CD14-positive monocyte (primary cell): ENCODE results near the gene MRPL24. TPM values are rescaled to one million over a fixed set of nuclear protein-coding genes. Genes with fewer than 3 reads are reported as not detected.

Source experiments
- DNase-seq, 3 donors: peaks; one replicate each; pipeline ENCODE4 v3.0.0-alpha.2; 2011 to 2022
- H2AFZ ChIP-seq: 2 replicates; pipeline ENCODE4 v1.6.0; 2012; ENCODE audit warnings: mild to moderate bottlenecking, low read depth, low read length, inconsistent platforms; ENCODE audit not compliant: insufficient read depth, poor library complexity, severe bottlenecking
- H3K27ac ChIP-seq, 2 donors: 1 replicate in 1 of 2; 2 replicates in 1 of 2; pipeline ENCODE4 v1.5.1; 2012 to 2013; ENCODE audit warnings: low read length in 2 of 2, control low read depth in 1 of 2, inconsistent platforms in 1 of 2, low read depth in 1 of 2, mild to moderate bottlenecking in 1 of 2
- H3K27me3 ChIP-seq, 2 donors: one replicate each; pipeline versions ENCODE4 v1.6.0 to v1.6.1; 2011 to 2013; ENCODE audit warnings: low read length in 2 of 2; ENCODE audit not compliant: control insufficient read depth in 2 of 2, insufficient read depth in 2 of 2
- H3K36me3 ChIP-seq, 2 donors: replicated peaks in 1 of 2; 1 replicate in 1 of 2; 2 replicates in 1 of 2; pipeline versions ENCODE4 v1.5.1 to v1.6.1; 2012 to 2013; ENCODE audit warnings: low read length in 2 of 2, control low read depth in 1 of 2, inconsistent platforms in 1 of 2, mild to moderate bottlenecking in 1 of 2; ENCODE audit not compliant: insufficient read depth in 2 of 2, control insufficient read depth in 1 of 2
- H3K4me1 ChIP-seq, 2 donors: 1 replicate in 1 of 2; 2 replicates in 1 of 2; pipeline versions ENCODE4 v1.5.1 to v1.6.1; 2012 to 2013; ENCODE audit warnings: low read length in 2 of 2, control low read depth in 1 of 2, inconsistent platforms in 1 of 2, mild to moderate bottlenecking in 1 of 2, moderate library complexity in 1 of 2; ENCODE audit not compliant: insufficient read depth in 2 of 2, control insufficient read depth in 1 of 2
- H3K4me2 ChIP-seq: replicated peaks from 2 replicates; pipeline ENCODE3; 2012; ENCODE audit warnings: low read length, moderate library complexity, mild to moderate bottlenecking; ENCODE audit not compliant: poor library complexity, severe bottlenecking; ENCODE audit errors: extremely low read depth
- H3K4me3 ChIP-seq, 3 experiments: fragments of 200-600 bp in 1 of 3; sonication (generic) in 1 of 3; replicated peaks in 1 of 3; 1 replicate in 2 of 3; 2 replicates in 1 of 3; pipeline ENCODE4 v1.5.1; 2011 to 2013; ENCODE audit warnings: low read length in 3 of 3, mild to moderate bottlenecking in 3 of 3, control low read depth in 2 of 3, low read depth in 2 of 3, inconsistent platforms in 1 of 3, moderate library complexity in 1 of 3
- H3K79me2 ChIP-seq: 2 replicates; pipeline ENCODE4 v1.6.0; 2012; ENCODE audit warnings: mild to moderate bottlenecking, control low read depth, inconsistent platforms, low read length, moderate library complexity; ENCODE audit not compliant: insufficient read depth
- H3K9ac ChIP-seq: 2 replicates; pipeline ENCODE4 v1.6.0; 2017; ENCODE audit warnings: low read length, mild to moderate bottlenecking; ENCODE audit not compliant: insufficient read depth, poor library complexity, severe bottlenecking
- H3K9me3 ChIP-seq, 2 donors: replicated peaks in 1 of 2; 1 replicate in 1 of 2; 2 replicates in 1 of 2; pipeline versions ENCODE4 v1.5.1 to v1.6.1; 2012 to 2013; ENCODE audit warnings: low read length in 2 of 2, control low read depth in 1 of 2; ENCODE audit not compliant: control insufficient read depth in 1 of 2, insufficient read depth in 1 of 2
- H4K20me1 ChIP-seq: 2 replicates; pipeline ENCODE4 v1.6.0; 2012; ENCODE audit warnings: mild to moderate bottlenecking, low read length, control low read depth, moderate library complexity; ENCODE audit not compliant: insufficient read depth
- H3K27ac Mint-ChIP-seq, 7 donors: one replicate each; pipeline ENCODE4 v1.8.0; 2020; ENCODE audit warnings: mild to moderate bottlenecking in 7 of 7, mixed read lengths in 7 of 7, moderate library complexity in 6 of 7, inconsistent platforms in 2 of 7
- H3K27me3 Mint-ChIP-seq, 3 donors: one replicate each; pipeline ENCODE4 v1.8.0; 2021 to 2022; ENCODE audit warnings: low read depth in 3 of 3, mild to moderate bottlenecking in 3 of 3, mixed read lengths in 3 of 3, moderate library complexity in 3 of 3, inconsistent platforms in 1 of 3
- H3K36me3 Mint-ChIP-seq, 2 donors: one replicate each; pipeline ENCODE4 v1.8.0; 2020; ENCODE audit warnings: mixed read lengths in 2 of 2, inconsistent platforms in 1 of 2, mild to moderate bottlenecking in 1 of 2
- H3K4me1 Mint-ChIP-seq: one replicate; pipeline ENCODE4 v1.8.0; 2020; ENCODE audit warnings: mild to moderate bottlenecking, mixed read lengths
- H3K4me3 Mint-ChIP-seq, 2 donors: one replicate each; pipeline ENCODE4 v1.8.0; 2020; ENCODE audit warnings: mild to moderate bottlenecking in 2 of 2, mixed read lengths in 2 of 2, moderate library complexity in 1 of 2
- H3K9me3 Mint-ChIP-seq, 7 donors: one replicate each; pipeline ENCODE4 v1.8.0; 2020 to 2022; ENCODE audit warnings: mixed read lengths in 7 of 7, mild to moderate bottlenecking in 6 of 7, moderate library complexity in 6 of 7, inconsistent platforms in 2 of 7
- CTCF ChIP-seq: fragments of 200-600 bp; IDR thresholded peaks from one replicate; pipeline ENCODE4 v1.8.0; 2022; ENCODE audit warnings: antibody characterized with exemption, mild to moderate bottlenecking
- WGBS: methylation state at CpG from one replicate; pipeline ENCODE4 v1.1.5; 2013; ENCODE audit warnings: missing lambda C conversion rate; ENCODE audit not compliant: insufficient coverage; 5-methylcytosine and 5-hydroxymethylcytosine counted together
- intact Hi-C, 2 donors: fragments of 100-400 bp; cut with micrococcal nuclease; formaldehyde crosslinking; loops; one replicate each; pipeline versions ENCODE4 v1.15.0 to v1.15.1; 2023
- polyA plus RNA-seq, 3 donors: library from polyadenylated mRNA; depleted of rRNA in 1 of 3; unstranded in 2 of 3; stranded (reverse) in 1 of 3; fragments of 300-500 nt in 2 of 3; fragments of >200 nt in 1 of 3; fragmentation: Illumina TruSeq in 2 of 3; gene quantifications; 1 replicate in 2 of 3; 2 replicates in 1 of 3; pipeline ENCODE4 v1.2.3, GENCODE V29; 2012 to 2021

Gene MRPL24
- polyA plus RNA-seq, 3 donors = 28.7 to 47.0 (median 38.4) TPM

GRCh38 chr1:156733989-156734584 is 6.8 kb downstream of the MRPL24 start:
- Mint-ChIP-seq H3K27ac (peak overlapping the region in 2 of 7 donors; percentile 19 to 82), H3K36me3 (peaks cover 43 to 58% of the 10 kb centered on the region in 2 donors), H3K4me1 (peaks cover 13% of the 10 kb centered on the region), H3K9me3 (peaks cover 0 to 2% (median 0%) of the 10 kb centered on the region in 7 donors), H3K4me3 (no peak overlapping the region), H3K27me3 (peaks cover 0 to 1% (median 0%) of the 10 kb centered on the region in 3 donors)
- peaks cover 17% of the 10 kb centered on the region for H3K79me2 ChIP-seq
- H3K4me1 ChIP-seq = peaks cover 6 to 9% of the 10 kb centered on the region in 2 donors
- no peak for DNase-seq
- no peak for TF ChIP-seq CTCF
- no peaks in the 10 kb centered on the region for H4K20me1 ChIP-seq
- no peak overlapping the region for H3K4me2 ChIP-seq
- H3K9ac ChIP-seq = no peak overlapping the region
- H3K9me3 ChIP-seq = no peaks in the 10 kb centered on the region
- H2AFZ ChIP-seq = no peak overlapping the region
- 94% methylated on average over 17 of the region's 20 CpGs for WGBS
- H3K27me3 ChIP-seq = no peaks in the 10 kb centered on the region
- no peak overlapping the region for H3K4me3 ChIP-seq
- peaks cover 36 to 68% of the 10 kb centered on the region in 2 donors for H3K36me3 ChIP-seq
- intact Hi-C loops = loop anchor here in 1 of 2 donors (5.0 kb wide), 1 partner anchor 33 kb away; the partner anchor contains the start of gene PRCC
- H3K27ac ChIP-seq = no peak overlapping the region

GRCh38 chr1:156728599-156729462 is 12.1 kb downstream of the MRPL24 start, which contains the start of gene ISG20L2:
TSS of gene ISG20L2 (minus strand) at chr1:156728766. CDS start at chr1:156727652, 1,114 bp downstream.
- peaks cover 23 to 29% of the 10 kb centered on the region in 2 donors for H3K36me3 Mint-ChIP-seq
- peak within 1 kb of the TSS; percentile 82 for H2AFZ ChIP-seq
- H3K4me3 Mint-ChIP-seq = peak within 1 kb of the TSS; percentile 93 to 97
- TF ChIP-seq CTCF = no peak
- peaks cover 38 to 45% of the 10 kb centered on the region in 2 donors for H3K4me1 ChIP-seq
- H3K79me2 ChIP-seq = peaks cover 65% of the 10 kb centered on the region
- H3K4me1 Mint-ChIP-seq = peaks cover 18% of the 10 kb centered on the region
- peaks cover 27 to 41% of the 10 kb centered on the region in 2 donors for H3K36me3 ChIP-seq
- no peaks in the 10 kb centered on the region for H3K9me3 Mint-ChIP-seq
- H3K27me3 ChIP-seq = no peaks in the 10 kb centered on the region
- H3K9me3 ChIP-seq = no peaks in the 10 kb centered on the region
- peak within 1 kb of the TSS; percentile 64 to 94 (median 89) for H3K4me3 ChIP-seq
- intact Hi-C loops = loop anchor here in 1 of 2 donors (1.0 to 10.0 kb wide), 4 partner anchors 38 to 224 kb away; partner anchors contain the start of genes MEF2D and PRCC
- H3K9ac ChIP-seq = peak within 1 kb of the TSS; percentile 89
- peak within 1 kb of the TSS in 5 of 7 donors; percentile 72 to 98 (median 98) for H3K27ac Mint-ChIP-seq
- no peaks in the 10 kb centered on the region for H3K27me3 Mint-ChIP-seq
- peak within 1 kb of the TSS; percentile 69 to 98 for H3K27ac ChIP-seq
- H3K4me2 ChIP-seq = peak within 1 kb of the TSS; percentile 93
- WGBS = 1% methylated on average over 38 of the region's 57 CpGs
- peak; percentile 99 to 100 (median 100) for DNase-seq
- H4K20me1 ChIP-seq = peaks cover 34% of the 10 kb centered on the region
